ENCODE results near the gene TMEM169.
A peak's percentile ranks its signal among the peaks of the same experiment; 100 is the strongest.

Gene TMEM169

GRCh38 chr2:216081487-216082116 lies at the start of gene TMEM169, which contains the start of gene PECR:
TSS of gene TMEM169 (plus strand) at chr2:216081919. CDS start at chr2:216095964, 14,045 bp downstream.
TSS of gene PECR (minus strand) at chr2:216081809. CDS start at chr2:216081741, 68 bp downstream.
- peak; percentile 83 for DNase-seq

GRCh38 chr2:216031960-216032689 lies 49.6 kb upstream of the TMEM169 start:
- DNase-seq: no peak

GRCh38 chr2:216033403-216033802 lies 48.3 kb upstream of the TMEM169 start:
- no peak for DNase-seq

- peak; percentile 82 for DNase-seq
These were observed 47.7 kb upstream of the TMEM169 start for GRCh38 chr2:216034065-216034464.

- no peak for DNase-seq
These were observed 41.8 kb upstream of the TMEM169 start for GRCh38 chr2:216039918-216040317.

GRCh38 chr2:216041438-216041837 lies 40.3 kb upstream of the TMEM169 start:
- DNase-seq: no peak

GRCh38 chr2:216043949-216044348 lies 37.8 kb upstream of the TMEM169 start:
- DNase-seq: no peak

GRCh38 chr2:216044883-216045486 lies 36.7 kb upstream of the TMEM169 start:
- no peak for DNase-seq

GRCh38 chr2:216047397-216047796 lies 34.3 kb upstream of the TMEM169 start:
- DNase-seq: no peak

- DNase-seq: no peak
These were observed 32.3 kb upstream of the TMEM169 start for GRCh38 chr2:216049452-216049851.

- no peak for DNase-seq
These were observed 30.4 kb upstream of the TMEM169 start for GRCh38 chr2:216051350-216051749.

- no peak for DNase-seq
These were observed 29.3 kb upstream of the TMEM169 start for GRCh38 chr2:216052420-216052819.

- DNase-seq: no peak
These were observed 26.0 kb upstream of the TMEM169 start for GRCh38 chr2:216055680-216056079.

- no peak for DNase-seq
These were observed 25.0 kb upstream of the TMEM169 start for GRCh38 chr2:216056739-216057138.

GRCh38 chr2:216057688-216058193 lies 24.0 kb upstream of the TMEM169 start:
- peak; percentile 74 for DNase-seq

GRCh38 chr2:216059233-216059834 lies 22.4 kb upstream of the TMEM169 start:
- no peak for DNase-seq

- DNase-seq: no peak
These were observed 17.6 kb upstream of the TMEM169 start for GRCh38 chr2:216064014-216064630.

GRCh38 chr2:216064665-216065064 lies 17.1 kb upstream of the TMEM169 start:
- DNase-seq: no peak

- DNase-seq: no peak
These were observed 15.5 kb upstream of the TMEM169 start for GRCh38 chr2:216066230-216066629.

- DNase-seq: no peak
These were observed 12.7 kb upstream of the TMEM169 start for GRCh38 chr2:216069028-216069427.

- no peak for DNase-seq
These were observed 11.5 kb upstream of the TMEM169 start for GRCh38 chr2:216070195-216070594.

- DNase-seq: no peak
These were observed 10.4 kb upstream of the TMEM169 start for GRCh38 chr2:216071111-216071851.
